A549 (cell line): ENCODE results near the gene LAMC1.

Source experiments
- CHD4 ChIP-seq: fragments of 200-600 bp; sonication (generic); IDR thresholded peaks from 2 replicates; pipeline ENCODE4 v1.6.1; 2016; ENCODE audit warnings: antibody characterized with exemption, mild to moderate bottlenecking, borderline replicate concordance
- KDM1A ChIP-seq: fragments of 200-600 bp; sonication (generic); IDR thresholded peaks from 2 replicates; pipeline ENCODE4 v1.6.1; 2016; ENCODE audit warnings: low read depth, mild to moderate bottlenecking
- KDM5A ChIP-seq: fragments of 200-600 bp; sonication (generic); IDR thresholded peaks from 2 replicates; pipeline ENCODE4 v1.6.1; 2016; ENCODE audit warnings: antibody characterized with exemption, mild to moderate bottlenecking
- MYC ChIP-seq: IDR thresholded peaks from 2 replicates; pipeline ENCODE4 v1.6.1; 2012; ENCODE audit warnings: mild to moderate bottlenecking, inconsistent platforms, low read length, improper control_type of control experiment, borderline replicate concordance
- RAD21 ChIP-seq, 2 experiments: fragments of >200 bp in 1 of 2; sonication (Bioruptor Twin) in 1 of 2; formaldehyde crosslinking in 1 of 2; IDR thresholded peaks in 1 of 2; conservative IDR thresholded peaks in 1 of 2; 2 replicates in 1 of 2; 3 replicates in 1 of 2; pipeline ENCODE4 v1.6.1; 2012 to 2018; ENCODE audit warnings: inconsistent platforms in 1 of 2
- REST ChIP-seq: fragments of 200-600 bp; sonication (generic); IDR thresholded peaks from 2 replicates; pipeline ENCODE4 v1.6.1; 2016; ENCODE audit warnings: antibody characterized with exemption, mild to moderate bottlenecking, moderate library complexity

- TF ChIP-seq KDM5A (no peak), RAD21 (conservative IDR thresholded peaks at IDR 0.05 in 1 of 2, IDR thresholded peaks at IDR 0.05 in 1 of 2) (no peak), MYC (no peak), KDM1A (no peak), REST (no peak), CHD4 (no peak)
Measured at GRCh38 chr1:183025782-183026774, 2.9 kb downstream of the LAMC1 start.
